Measurements from ENCODE around the gene PHF11. TPM values are rescaled to one million over a fixed set of nuclear protein-coding genes. Genes with fewer than 3 reads are reported as not detected.
"Not testable (repeated sequence)": the region's sequence is repeated elsewhere in the genome, so short reads cannot be mapped to it uniquely, and the experiment has no call there.

The PHF11 gene
- polyA plus RNA-seq, 5 donors = 42.2 to 81.0 (median 65.6) TPM

GRCh38 chr13:49496837-49497236 is 1.1 kb downstream of the PHF11 start:
- not testable (repeated sequence) for DNase-seq

DNA sequence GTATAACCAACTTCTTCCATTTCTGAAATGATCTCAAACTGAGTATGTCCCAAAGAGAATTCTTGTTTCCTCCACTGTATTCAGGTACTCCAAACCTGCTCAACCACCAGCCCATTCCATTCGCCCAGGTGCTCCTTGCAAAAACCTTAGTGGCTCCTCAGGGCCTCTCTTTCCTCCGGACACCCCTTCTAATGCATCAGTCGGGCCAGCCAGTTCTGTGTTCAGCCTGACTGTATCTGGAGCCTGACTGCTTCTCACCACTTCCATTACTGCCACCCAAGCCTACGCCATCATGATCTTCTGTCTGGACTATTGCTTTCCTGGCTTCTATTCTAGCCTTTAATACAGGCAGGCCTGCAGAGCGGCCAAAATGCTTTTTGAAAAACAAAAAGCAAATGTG is 1.5 kb downstream of the PHF11 start:
- DNase-seq = no peak

DNA sequence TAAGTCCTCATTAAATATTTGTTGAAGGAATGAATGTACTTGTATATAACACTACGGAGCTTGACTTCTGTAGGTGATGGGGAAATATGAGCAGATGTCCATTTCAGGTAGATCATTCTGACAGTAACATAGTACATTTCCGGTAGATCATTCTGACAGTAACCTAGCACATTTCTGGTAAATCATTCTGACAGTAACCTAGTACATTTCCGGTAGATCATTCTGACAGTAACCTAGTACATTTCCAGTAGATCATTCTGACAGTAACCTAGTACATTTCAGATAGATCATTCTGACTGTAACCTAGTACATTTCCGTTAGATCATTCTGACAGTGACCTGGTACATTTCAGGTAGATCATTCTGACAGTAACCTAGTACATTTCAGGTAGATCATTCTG is 2.5 kb downstream of the PHF11 start:
- DNase-seq = no peak

DNA sequence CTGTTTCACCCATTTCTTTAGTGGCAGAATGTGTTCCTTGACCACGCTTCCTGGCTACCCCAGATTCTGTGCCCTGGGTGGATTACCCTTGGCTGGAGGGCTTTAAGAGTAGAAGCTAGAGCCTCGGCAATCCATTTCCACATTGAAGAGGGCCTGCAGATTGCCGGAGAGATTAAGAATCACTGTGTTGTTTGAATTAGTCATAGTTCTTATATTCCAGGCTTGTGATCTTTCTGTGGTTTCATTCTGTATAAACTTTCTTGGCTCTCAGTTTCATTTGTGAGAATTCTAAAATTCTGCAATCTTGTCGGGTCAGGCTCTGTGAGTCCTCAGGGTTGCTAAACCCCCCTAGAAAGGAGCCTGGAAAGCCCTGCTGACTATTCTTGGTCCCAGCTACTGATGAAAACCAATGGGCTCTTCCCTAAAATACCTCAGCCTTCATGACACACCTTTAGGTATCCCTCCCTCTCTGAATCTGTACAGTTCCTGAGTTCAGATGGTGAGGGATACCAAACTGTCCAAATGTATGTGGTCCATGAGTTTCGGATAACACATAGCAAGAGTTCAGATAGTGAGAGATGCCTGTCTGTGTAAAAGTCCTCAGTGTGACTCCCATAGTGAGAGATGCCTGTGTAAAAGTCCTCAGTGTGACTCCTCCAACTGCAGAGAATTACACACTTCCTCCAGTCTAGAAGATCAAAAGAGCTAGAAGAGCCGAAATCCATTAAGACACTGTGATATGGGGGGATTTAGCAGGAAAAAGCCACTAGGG is 4.3 kb downstream of the PHF11 start:
- DNase-seq = no peak

DNA sequence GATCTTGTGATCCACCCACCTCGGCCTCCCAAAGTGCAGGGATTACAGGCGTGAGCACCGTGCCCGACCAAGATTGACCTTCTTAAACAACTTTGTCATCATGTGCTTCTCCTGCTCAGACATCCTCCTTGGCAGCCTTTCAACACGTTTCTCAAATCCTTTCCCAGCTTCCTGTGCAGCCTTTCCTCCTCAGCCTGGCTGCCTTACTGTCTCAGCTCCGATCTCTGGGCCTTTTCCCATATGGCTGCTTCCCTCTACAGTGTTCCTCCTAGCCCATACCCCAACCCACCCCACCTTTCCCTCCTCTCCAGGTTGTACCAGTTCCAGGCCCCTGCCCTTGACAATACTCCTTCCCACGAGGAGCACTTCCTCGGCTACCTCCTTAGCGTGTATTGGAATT is 7.2 kb downstream of the PHF11 start:
- no peak for DNase-seq

GRCh38 chr13:49503951-49504350 is 8.2 kb downstream of the PHF11 start:
- DNase-seq = no peak

- DNase-seq = no peak
Observed at GRCh38 chr13:49512578-49512977, 16.8 kb downstream of the PHF11 start.

DNA sequence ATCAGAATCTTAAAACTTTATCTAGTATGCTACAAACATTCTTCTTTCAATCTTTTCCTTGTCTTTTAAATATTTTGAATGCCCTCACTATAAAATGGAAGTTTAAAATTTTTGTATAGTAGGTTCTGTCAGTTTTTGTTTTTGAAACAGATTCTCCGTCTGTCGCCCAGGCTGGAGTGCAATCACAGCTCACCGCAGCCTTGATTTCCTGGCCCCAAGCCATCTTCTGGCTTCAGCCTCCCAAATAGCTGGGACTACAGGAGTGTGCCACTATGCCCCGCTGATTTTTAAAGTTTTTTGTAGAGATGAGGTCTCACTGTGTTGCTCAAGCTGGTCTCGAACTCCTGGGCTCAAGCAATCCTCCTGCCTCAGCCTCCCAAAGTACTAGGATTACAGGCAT is 20.7 kb downstream of the PHF11 start:
- no peak for DNase-seq

- no peak for DNase-seq
Observed at GRCh38 chr13:49517461-49517860, 21.7 kb downstream of the PHF11 start.

GRCh38 chr13:49521224-49521623 is 25.5 kb downstream of the PHF11 start:
- no peak for DNase-seq

GRCh38 chr13:49524740-49525501 is 29.2 kb downstream of the PHF11 start:
- DNase-seq = no peak

- DNase-seq = no peak
Observed at GRCh38 chr13:49527123-49527522, 31.4 kb downstream of the PHF11 start.

DNA sequence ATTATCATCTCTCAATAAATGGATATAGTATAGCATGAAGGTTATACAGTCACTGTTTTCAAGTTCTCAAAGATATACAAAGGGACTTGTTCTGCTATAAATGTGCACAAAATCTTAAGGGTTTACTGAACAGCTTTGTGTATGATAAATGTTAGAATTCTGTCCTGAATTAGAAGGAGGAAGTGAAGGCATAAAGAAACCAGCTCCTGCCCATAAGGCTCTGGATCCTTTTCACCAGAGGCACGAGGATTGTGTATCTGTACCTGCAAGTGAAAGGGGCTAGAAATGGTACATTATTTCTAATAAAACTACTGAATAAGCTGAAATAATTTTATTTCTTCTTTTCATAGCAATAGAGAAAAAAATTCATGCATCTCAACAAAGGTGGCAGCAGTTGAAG is 32.4 kb downstream of the PHF11 start:
- no peak for DNase-seq

DNA sequence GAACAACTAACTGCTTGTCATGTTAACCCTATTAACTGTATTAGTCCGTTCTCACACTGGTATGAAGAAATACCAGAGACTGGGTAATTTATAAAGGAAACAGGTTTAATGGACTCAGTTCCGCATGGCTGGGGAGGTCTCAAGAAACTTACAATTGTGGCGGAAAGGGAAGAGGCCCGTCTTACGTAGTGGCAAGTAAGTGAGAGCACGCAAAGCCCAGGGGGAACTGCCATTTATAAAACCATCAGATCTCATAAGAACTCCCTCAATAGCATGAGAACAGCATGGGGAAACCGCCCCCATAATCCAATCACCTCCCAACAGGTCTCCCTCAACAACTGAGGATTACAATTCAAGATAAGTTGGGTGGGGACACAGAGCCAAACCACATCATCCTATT is 34.7 kb downstream of the PHF11 start:
- DNase-seq = no peak

- DNase-seq = no peak
Observed at GRCh38 chr13:49532593-49532992, 36.8 kb downstream of the PHF11 start.

DNA sequence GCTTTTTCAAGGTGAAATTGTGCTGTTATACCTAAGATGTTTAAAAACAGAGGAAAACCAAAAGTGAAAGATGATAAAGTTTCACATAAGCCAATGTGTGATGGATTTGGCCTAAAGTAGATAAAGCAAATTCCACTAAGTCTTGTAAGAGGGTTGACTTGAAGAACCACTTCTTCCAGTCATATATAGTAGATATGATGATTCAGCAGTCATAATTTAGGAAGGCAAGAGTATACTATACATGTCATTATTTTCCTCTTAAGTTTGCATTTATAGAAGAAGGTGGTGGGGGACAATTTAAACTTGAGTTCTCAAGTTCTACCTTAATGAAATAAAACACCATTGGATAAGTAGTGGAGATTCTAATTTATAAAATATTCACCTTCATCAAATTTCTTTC is 37.3 kb downstream of the PHF11 start:
- no peak for DNase-seq

DNA sequence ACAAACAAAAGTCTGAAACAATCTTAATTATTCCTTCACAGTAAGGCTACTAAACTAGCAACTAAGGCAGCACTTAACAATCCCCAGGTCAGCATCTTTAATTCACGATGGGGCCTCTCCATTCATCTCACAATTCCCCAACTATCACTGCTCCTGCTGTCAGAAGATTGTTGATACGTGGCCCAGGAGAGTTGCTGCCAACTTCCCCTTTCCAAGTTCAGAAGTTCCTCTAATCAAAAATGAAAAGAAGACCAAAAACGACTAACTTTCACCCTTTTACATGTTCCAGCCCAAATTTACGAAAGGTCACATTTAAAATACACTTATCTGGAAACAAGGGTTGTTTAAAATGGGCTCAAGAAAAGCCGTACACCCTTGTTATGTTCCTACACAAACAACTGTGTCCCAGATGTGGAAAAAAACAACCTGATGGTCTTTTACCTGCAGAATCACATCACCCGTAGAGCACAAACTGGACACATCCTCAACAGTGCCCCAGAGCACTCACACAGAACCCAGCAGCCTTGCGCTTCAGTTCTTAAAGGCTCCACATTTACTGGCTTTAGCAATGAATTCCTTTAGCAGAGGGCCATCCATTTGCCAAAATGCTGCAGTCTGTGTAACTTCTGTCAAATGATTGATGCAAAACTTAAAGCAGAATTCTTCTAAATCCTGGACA is 38.0 kb downstream of the PHF11 start:
- no peak for DNase-seq

DNA sequence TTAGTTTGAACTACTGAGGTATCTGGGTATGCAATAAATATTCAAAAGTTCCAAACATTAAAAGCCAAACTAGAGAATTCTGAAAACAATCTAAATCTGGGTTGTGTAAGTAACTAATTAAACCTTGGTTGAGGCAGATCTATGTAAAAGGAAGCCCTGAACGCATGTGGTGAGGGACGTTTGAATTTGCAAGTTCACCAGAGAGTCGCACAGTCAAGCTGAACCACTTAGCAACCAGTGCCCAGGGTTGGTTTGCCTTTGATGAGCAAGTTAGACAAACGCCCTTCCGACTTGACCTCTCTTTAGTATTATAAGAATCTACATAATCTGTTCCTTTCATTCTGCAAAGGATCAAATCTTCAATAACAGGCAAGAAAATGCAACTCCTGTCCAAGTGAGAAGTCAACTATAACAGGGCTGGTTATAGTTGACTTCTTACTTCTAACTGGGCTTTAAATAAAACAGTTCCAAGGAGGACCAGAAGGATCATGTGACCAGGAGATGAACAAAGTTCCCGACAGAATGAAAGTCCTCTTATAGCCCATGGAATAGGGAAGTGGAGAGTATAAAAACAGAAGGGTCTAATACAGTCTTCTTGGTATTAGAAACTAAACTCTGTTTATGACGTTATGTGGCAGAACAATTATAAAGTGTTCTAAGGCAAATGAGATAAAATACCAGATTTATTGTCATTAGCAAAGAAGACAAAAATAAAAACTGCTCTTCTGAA is 40.6 kb downstream of the PHF11 start:
- DNase-seq = no peak

DNA sequence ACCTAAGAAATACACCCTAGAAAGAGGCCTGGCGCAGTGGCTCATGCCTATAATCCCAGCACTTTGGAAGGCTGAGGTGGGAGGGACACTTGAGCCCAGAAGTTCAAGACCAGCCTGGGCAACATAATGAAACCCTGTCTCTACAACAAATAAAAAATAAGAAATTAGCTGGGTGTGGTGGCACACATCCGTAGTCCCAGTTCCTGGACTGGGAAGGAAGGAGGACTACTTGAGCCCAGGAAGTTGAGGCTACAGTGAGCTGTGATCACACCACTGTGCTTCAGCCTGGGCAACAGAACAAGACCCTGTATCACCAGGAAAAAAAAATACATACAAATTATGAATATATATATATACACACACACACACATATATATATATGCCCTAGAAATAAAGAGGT is 42.7 kb downstream of the PHF11 start:
- DNase-seq = no peak

GRCh38 chr13:49539313-49539712 is 43.6 kb downstream of the PHF11 start:
- no peak for DNase-seq

GRCh38 chr13:49539746-49540145 is 44.0 kb downstream of the PHF11 start:
- no peak for DNase-seq

GRCh38 chr13:49540552-49540951 is 44.8 kb downstream of the PHF11 start:
- DNase-seq = no peak

All from right lung (tissue), 5 donors.